SK-N-SH treated with all-trans-retinoic acid at 6 μM for 48 hours (cell line): ENCODE results near the gene WDR90.

ENCODE experiments used
- ARNTL ChIP-seq: fragments of 450-650 bp; formaldehyde crosslinking; IDR thresholded peaks from 2 replicates; pipeline ENCODE4 v1.5.0; 2020; ENCODE audit warnings: low read depth, mild to moderate bottlenecking, moderate library complexity, borderline replicate concordance
- CREB5 ChIP-seq: fragments of 250-450 bp; sonication (Bioruptor Pico); IDR thresholded peaks from 2 replicates; pipeline ENCODE4 v1.5.1; 2020; ENCODE audit warnings: low read depth, mild to moderate bottlenecking, moderate library complexity
- ESRRG ChIP-seq: fragments of 250-450 bp; sonication (Bioruptor Pico); IDR thresholded peaks from 2 replicates; pipeline ENCODE4 v1.6.1; 2021; ENCODE audit warnings: mild to moderate bottlenecking
- GLIS3 ChIP-seq: fragments of 250-450 bp; sonication (Bioruptor Pico); IDR thresholded peaks from 2 replicates; pipeline ENCODE4 v1.5.0; 2020; ENCODE audit warnings: mild to moderate bottlenecking, moderate library complexity
- POU6F1 ChIP-seq: fragments of 250-450 bp; sonication (Bioruptor Pico); IDR thresholded peaks from 2 replicates; pipeline ENCODE4 v1.8.0; 2021; ENCODE audit warnings: low read depth, mild to moderate bottlenecking, moderate library complexity, borderline replicate concordance
- PPARA ChIP-seq: fragments of 250-450 bp; sonication (Bioruptor Pico); IDR thresholded peaks from 2 replicates; pipeline ENCODE4 v1.5.0; 2020; ENCODE audit warnings: mild to moderate bottlenecking, borderline replicate concordance
- SNAI2 ChIP-seq: fragments of 250-450 bp; sonication (Bioruptor Pico); IDR thresholded peaks from 2 replicates; pipeline ENCODE4 v1.5.0; 2020; ENCODE audit warnings: mild to moderate bottlenecking, moderate library complexity
- ZC3H10 ChIP-seq: fragments of 250-450 bp; sonication (Bioruptor Pico); IDR thresholded peaks from 2 replicates; pipeline ENCODE4 v1.5.1; 2021; ENCODE audit warnings: mild to moderate bottlenecking, moderate library complexity
- ZFP3 ChIP-seq: fragments of 250-450 bp; sonication (Bioruptor Pico); IDR thresholded peaks from 2 replicates; pipeline ENCODE4 v1.5.0; 2020; ENCODE audit warnings: mild to moderate bottlenecking, moderate library complexity
- ZNF70 ChIP-seq: fragments of 450-650 bp; formaldehyde crosslinking; IDR thresholded peaks from 2 replicates; pipeline ENCODE4 v1.5.0; 2020; ENCODE audit warnings: mild to moderate bottlenecking, moderate library complexity
- TF ChIP-seq, protein P1 (sequence below): fragments of 250-450 bp; sonication (Bioruptor Pico); IDR thresholded peaks from 2 replicates; pipeline ENCODE4 v1.8.0; 2020; ENCODE audit warnings: mild to moderate bottlenecking, moderate library complexity, borderline replicate concordance

- TF ChIP-seq ESRRG (CRISPR knock-in tag) (no peak), GLIS3 (CRISPR knock-in tag) (no peak), ARNTL (CRISPR knock-in tag) (no peak), CREB5 (CRISPR knock-in tag) (no peak), POU6F1 (CRISPR knock-in tag) (no peak), PPARA (CRISPR knock-in tag) (no peak), SNAI2 (no peak), ZC3H10 (CRISPR knock-in tag) (no peak), ZFP3 (CRISPR knock-in tag) (no peak), ZNF70 (CRISPR knock-in tag) (no peak)
- TF ChIP-seq, protein P1, sequence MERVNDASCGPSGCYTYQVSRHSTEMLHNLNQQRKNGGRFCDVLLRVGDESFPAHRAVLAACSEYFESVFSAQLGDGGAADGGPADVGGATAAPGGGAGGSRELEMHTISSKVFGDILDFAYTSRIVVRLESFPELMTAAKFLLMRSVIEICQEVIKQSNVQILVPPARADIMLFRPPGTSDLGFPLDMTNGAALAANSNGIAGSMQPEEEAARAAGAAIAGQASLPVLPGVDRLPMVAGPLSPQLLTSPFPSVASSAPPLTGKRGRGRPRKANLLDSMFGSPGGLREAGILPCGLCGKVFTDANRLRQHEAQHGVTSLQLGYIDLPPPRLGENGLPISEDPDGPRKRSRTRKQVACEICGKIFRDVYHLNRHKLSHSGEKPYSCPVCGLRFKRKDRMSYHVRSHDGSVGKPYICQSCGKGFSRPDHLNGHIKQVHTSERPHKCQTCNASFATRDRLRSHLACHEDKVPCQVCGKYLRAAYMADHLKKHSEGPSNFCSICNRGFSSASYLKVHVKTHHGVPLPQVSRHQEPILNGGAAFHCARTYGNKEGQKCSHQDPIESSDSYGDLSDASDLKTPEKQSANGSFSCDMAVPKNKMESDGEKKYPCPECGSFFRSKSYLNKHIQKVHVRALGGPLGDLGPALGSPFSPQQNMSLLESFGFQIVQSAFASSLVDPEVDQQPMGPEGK (CRISPR knock-in tag) = no peak
Measured at GRCh38 chr16:657487-657886, 8.3 kb downstream of the WDR90 start.
